HepG2 (cell line): Measurements from ENCODE around the gene INHBC. TPM values are rescaled to one million over a fixed set of nuclear protein-coding genes. Genes with fewer than 3 reads are reported as not detected.

Source experiments
- ATAC-seq: fragments of 200-7000 bp; cut with Tn5 transposase; 3 replicates; pipeline ENCODE4 v1.9.1; 2020; ENCODE audit warnings: mild to moderate bottlenecking, moderate library complexity
- BruUV-seq: library from RNA; stranded (reverse); fragments of 400-500 nt; replicated peaks from 2 replicates; lab custom pipeline; 2021; lab: Mats Ljungman, UMichigan
- CTCF ChIA-PET: fragments of 300-600 bp; formaldehyde crosslinking; extraction: SDS; loops from one replicate; lab custom pipeline; 2021; ENCODE audit warnings: low total read pairs, inconsistent platforms, low intra/inter-chr PET ratio; lab: Yijun Ruan, JAX
- POLR2A ChIA-PET: fragments of 350-600 bp; sonication (Branson Sonifier 250); formaldehyde crosslinking; loops from one replicate; lab custom pipeline; 2020; ENCODE audit warnings: antibody characterized with exemption, inconsistent platforms; lab: Yijun Ruan, JAX
- DNase-seq: peaks from one replicate; pipeline ENCODE4 v3.0.0-alpha.2; 2015; ENCODE audit warnings: low spot score
- FAIRE-seq: peaks from 3 replicates; lab custom pipeline; 2011; peaks lifted over from hg19 to GRCh38; lab: Jason Lieb, UNC
- H2AFZ ChIP-seq: one replicate; pipeline ENCODE4 v1.6.1; 2011; ENCODE audit warnings: low read length, inconsistent platforms
- H3K27ac ChIP-seq: fragments of 300-600 bp; 3 replicates; pipeline ENCODE4 v1.8.0; 2011; ENCODE audit warnings: mixed run types, mild to moderate bottlenecking, mixed read lengths, low read length, inconsistent platforms; ENCODE audit not compliant: insufficient read depth; ENCODE audit errors: extremely low read length
- H3K27me3 ChIP-seq, 2 experiments: fragments of 200-600 bp in 1 of 2; 2 replicates in 1 of 2; 3 replicates in 1 of 2; pipeline versions ENCODE4 v1.6.0 to v1.8.0; 2011; ENCODE audit warnings: low read length in 2 of 2, mild to moderate bottlenecking in 2 of 2, moderate library complexity in 2 of 2, inconsistent platforms in 1 of 2; ENCODE audit not compliant: insufficient read depth in 2 of 2, control insufficient read depth in 1 of 2
- H3K36me3 ChIP-seq, 2 experiments: fragments of 200-600 bp in 1 of 2; replicated peaks in 1 of 2; 2 replicates in 1 of 2; 3 replicates in 1 of 2; pipeline versions ENCODE4 v1.5.1 to v1.8.0; 2011; ENCODE audit warnings: low read length in 2 of 2, inconsistent platforms in 1 of 2; ENCODE audit not compliant: insufficient read depth in 2 of 2, control insufficient read depth in 1 of 2
- H3K4me1 ChIP-seq: 2 replicates; pipeline ENCODE4 v1.5.1; 2012; ENCODE audit warnings: low read length, inconsistent platforms; ENCODE audit not compliant: insufficient read depth
- H3K4me2 ChIP-seq: 2 replicates; pipeline ENCODE4 v1.6.0; 2011; ENCODE audit warnings: low read depth, low read length, inconsistent platforms
- H3K4me3 ChIP-seq, 3 experiments: fragments of 200-600 bp in 1 of 3; sonication (generic), shearing (Covaris generic) in 1 of 3; replicated peaks in 1 of 3; 2 replicates each; pipeline ENCODE4 v1.5.1; 2011 to 2016; ENCODE audit warnings: low read length in 3 of 3, inconsistent platforms in 2 of 3, low read depth in 2 of 3, mild to moderate bottlenecking in 2 of 3, control low read depth in 1 of 3, mixed read lengths in 1 of 3; ENCODE audit not compliant: insufficient read depth in 1 of 3
- H3K79me2 ChIP-seq: one replicate; pipeline ENCODE4 v1.6.1; 2011; ENCODE audit warnings: low read length, inconsistent platforms; ENCODE audit not compliant: insufficient read depth
- H3K9ac ChIP-seq: 2 replicates; pipeline ENCODE4 v1.6.0; 2011; ENCODE audit warnings: mild to moderate bottlenecking, low read depth, low read length, inconsistent platforms; ENCODE audit not compliant: insufficient read depth
- H3K9me3 ChIP-seq: 2 replicates; pipeline ENCODE4 v1.5.1; 2012; ENCODE audit warnings: mild to moderate bottlenecking, low read length
- H4K20me1 ChIP-seq: 2 replicates; pipeline ENCODE4 v1.6.0; 2011; ENCODE audit warnings: inconsistent platforms, mild to moderate bottlenecking, low read length, moderate library complexity; ENCODE audit not compliant: insufficient read depth
- CAMTA2 ChIP-seq: sonication (generic); formaldehyde crosslinking; IDR thresholded peaks from 2 replicates; pipeline ENCODE4 v1.4.0; 2020; ENCODE audit warnings: mild to moderate bottlenecking, missing genetic modification reagents, borderline replicate concordance
- ERF ChIP-seq: IDR thresholded peaks from 2 replicates; pipeline ENCODE4 v1.6.1; 2018; ENCODE audit warnings: missing biosample characterization, missing genetic modification reagents
- FIP1L1 ChIP-seq: fragments of 200-400 bp; formaldehyde crosslinking; IDR thresholded peaks from 2 replicates; pipeline ENCODE4 v1.6.1; 2018; ENCODE audit warnings: low read depth, mild to moderate bottlenecking, low read length, moderate library complexity, borderline replicate concordance; ENCODE audit not compliant: insufficient read depth
- IRF2 ChIP-seq: IDR thresholded peaks from 2 replicates; pipeline ENCODE4 v1.6.1; 2018; ENCODE audit warnings: missing genetic modification reagents, missing compliant biosample characterization
- KDM5B ChIP-seq: sonication (generic); formaldehyde crosslinking; IDR thresholded peaks from 2 replicates; pipeline ENCODE4 v1.4.0; 2020; ENCODE audit warnings: missing genetic modification reagents, mild to moderate bottlenecking, borderline replicate concordance
- MZF1 ChIP-seq: sonication (generic); formaldehyde crosslinking; IDR thresholded peaks from 2 replicates; pipeline ENCODE4 v1.8.1; 2023; ENCODE audit warnings: mild to moderate bottlenecking, missing genetic modification reagents, borderline replicate concordance
- PITX1 ChIP-seq: sonication (generic); formaldehyde crosslinking; IDR thresholded peaks from 2 replicates; pipeline ENCODE4 v1.5.1; 2020; ENCODE audit warnings: mild to moderate bottlenecking, missing genetic modification reagents
- RFX5 ChIP-seq: IDR thresholded peaks from 2 replicates; pipeline ENCODE4 v1.6.1; 2011; ENCODE audit warnings: low read depth, low read length, improper control_type of control experiment
- SOX5 ChIP-seq: IDR thresholded peaks from 2 replicates; pipeline ENCODE4 v1.6.1; 2016; ENCODE audit warnings: borderline replicate concordance
- SOX6 ChIP-seq, 2 experiments: fragments of 450-650 bp in 1 of 2; sonication (generic) in 1 of 2; formaldehyde crosslinking in 1 of 2; IDR thresholded peaks; 2 replicates each; pipeline versions ENCODE4 v1.4.0 to v1.6.1; 2017 to 2020; ENCODE audit warnings: antibody characterized with exemption in 1 of 2, mild to moderate bottlenecking in 1 of 2, missing genetic modification reagents in 1 of 2
- SP2 ChIP-seq: sonication (generic); formaldehyde crosslinking; IDR thresholded peaks from 2 replicates; pipeline ENCODE4 v1.5.1; 2020; ENCODE audit warnings: mild to moderate bottlenecking, missing genetic modification reagents
- SSRP1 ChIP-seq: IDR thresholded peaks from 2 replicates; pipeline ENCODE4 v1.6.1; 2016; ENCODE audit warnings: control low read depth
- TCF7L2 ChIP-seq: IDR thresholded peaks from 2 replicates; pipeline ENCODE4 v1.6.1; 2011; ENCODE audit warnings: mild to moderate bottlenecking, low read depth, low read length, moderate library complexity
- TEAD2 ChIP-seq: sonication (generic); formaldehyde crosslinking; IDR thresholded peaks from 2 replicates; pipeline ENCODE4 v1.9.0; 2021; ENCODE audit warnings: missing genetic modification reagents
- YEATS2 ChIP-seq: sonication (generic); formaldehyde crosslinking; IDR thresholded peaks from 2 replicates; pipeline ENCODE4 v1.4.0; 2020; ENCODE audit warnings: missing genetic modification reagents, borderline replicate concordance
- ZNF468 ChIP-seq: sonication (generic); formaldehyde crosslinking; IDR thresholded peaks from 2 replicates; pipeline ENCODE4 v1.8.0; 2022; ENCODE audit warnings: mild to moderate bottlenecking, moderate library complexity, missing genetic modification reagents
- ZNF615 ChIP-seq: sonication (generic); formaldehyde crosslinking; IDR thresholded peaks from 2 replicates; pipeline ENCODE4 v1.5.0; 2020; ENCODE audit warnings: mild to moderate bottlenecking, missing genetic modification reagents, borderline replicate concordance
- ZNF839 ChIP-seq: sonication (generic); formaldehyde crosslinking; IDR thresholded peaks from 2 replicates; pipeline ENCODE4 v1.4.0; 2020; ENCODE audit warnings: missing genetic modification reagents, mild to moderate bottlenecking, borderline replicate concordance
- WGBS: methylation state at CpG from one replicate; pipeline ENCODE4 v1.1.6; 2017; ENCODE audit warnings: low lambda C conversion rate; 5-methylcytosine and 5-hydroxymethylcytosine counted together
- in situ Hi-C: cut with HindIII; loops from 2 replicates; pipeline ENCODE4 v1.10.0; 2017; ENCODE audit warnings: low pct_unique_long_range_greater_than_20kb; ENCODE audit not compliant: extremely low pct_ligation_motif_present
- intact Hi-C: fragments of 100-400 bp; cut with micrococcal nuclease; formaldehyde crosslinking; loops from one replicate; pipeline ENCODE4 v1.10.0; 2022; ENCODE audit not compliant: unreplicated experiment
- polyA plus RNA-seq, 8 experiments: library from polyadenylated mRNA; depleted of rRNA in 3 of 8; stranded (reverse) in 7 of 8; unstranded in 1 of 8; fragments of >200 nt; fragmentation: Illumina TruSeq in 4 of 8; extraction: Trizol in 4 of 8; gene quantifications; 2 replicates each; pipeline versions ENCODE4 v1.2.1 to v1.2.3, GENCODE V29; 2011 to 2016; ENCODE audit warnings: low read depth in 4 of 8, missing spikeins in 1 of 8, mixed read lengths in 1 of 8; ENCODE audit not compliant: insufficient read depth in 1 of 8
- total RNA-seq, 5 experiments: library from RNA; depleted of rRNA; stranded (reverse); fragments of >200 nt; fragmentation: Illumina TruSeq; extraction: Trizol; gene quantifications; 2 replicates each; pipeline ENCODE4 v1.2.3, GENCODE V29; 2016; ENCODE audit warnings: low read depth in 1 of 5
- TF ChIP-seq, protein P1 (sequence below): sonication (generic); formaldehyde crosslinking; IDR thresholded peaks from 2 replicates; pipeline ENCODE4 v1.4.0; 2020; ENCODE audit warnings: missing genetic modification reagents, borderline replicate concordance
- TF ChIP-seq, protein P2 (sequence below): sonication (generic); formaldehyde crosslinking; IDR thresholded peaks from 2 replicates; pipeline ENCODE4 v1.5.1; 2020; ENCODE audit warnings: mild to moderate bottlenecking, missing genetic modification reagents, borderline replicate concordance

Gene INHBC
- total and polyA plus RNA-seq, 2 of the 13 experiments (the other 11 are each of a cell fraction or from before 2014, with no cell fraction given), result 1.8 to 13.8 TPM

DNA sequence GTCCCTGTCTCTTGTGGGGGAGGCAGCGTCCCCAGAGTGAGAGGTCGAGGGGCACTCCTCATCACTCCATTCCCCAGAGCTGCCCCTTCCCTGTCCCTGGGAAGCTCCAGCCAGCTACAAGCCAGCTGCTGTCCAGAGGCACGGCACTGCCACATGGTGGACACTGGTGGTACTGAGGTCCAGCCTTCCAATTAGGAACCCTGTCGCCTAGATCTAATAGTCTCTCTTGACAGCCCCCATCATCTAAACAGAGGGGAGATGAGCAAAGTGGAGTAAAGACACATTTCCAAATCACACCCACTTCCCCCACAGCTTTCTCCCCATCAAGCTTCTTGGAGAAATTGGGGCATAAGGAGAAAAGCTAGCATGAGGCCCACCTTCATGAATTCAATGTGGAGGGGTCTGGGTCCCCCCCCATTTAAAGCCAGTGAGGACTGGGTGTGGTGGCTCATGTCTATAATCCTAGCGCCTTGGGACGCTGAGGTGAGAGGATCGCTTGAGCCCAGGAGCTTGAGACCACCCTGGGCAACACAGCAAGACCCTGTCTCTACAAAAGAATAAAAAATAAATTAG lies 18.4 kb downstream of the INHBC start:
- Histone ChIP-seq H3K79me2 (peaks cover 15% of the 10 kb centered on the region), H3K27ac (no peak overlapping the region), H3K9me3 (no peaks in the 10 kb centered on the region), H3K27me3 (no peaks in the 10 kb centered on the region; a peak in 1 of 5 replicates), H3K4me2 (peak overlapping the region; percentile 80), H3K4me1 (peaks cover 81% of the 10 kb centered on the region), H3K9ac (no peak overlapping the region), H3K36me3 (no peaks in the 10 kb centered on the region), H4K20me1 (no peaks in the 10 kb centered on the region), H3K4me3 (0 out of 6 replicates have a peak overlapping the region, but pooled peaks of 1 of the 3 experiments have one; percentile 3), H2AFZ (no peak overlapping the region)
- in situ Hi-C loops, result loop anchor here (5.0 kb wide), 1 partner anchor 146 kb away; no protein-coding TSS in a partner anchor
- no TSS peak for BruUV-seq
- WGBS, result 24% methylated on average over 4 of the region's 7 CpGs
- CTCF ChIA-PET, result interaction anchor here (0.8 to 6.1 kb wide), 2 partner anchors 85 to 145 kb away, joined by 4 to 66 read pairs; no protein-coding TSS in a partner anchor
- POLR2A ChIA-PET, result interaction anchor here (0.8 to 6.4 kb wide), 9 partner anchors 11 to 145 kb away, joined by 3 to 99 read pairs (median 7); partner anchors contain the start of genes INHBC and R3HDM2
- intact Hi-C loops, result loop anchor here (1.0 to 10.0 kb wide), 5 partner anchors 18 to 698 kb away; partner anchors contain the start of gene PRIM1
- peak; percentile 29 for ATAC-seq
- FAIRE-seq, result peak; percentile 83
- DNase-seq, result peak; percentile 73
- no peak for TF ChIP-seq TCF7L2
- TF ChIP-seq, protein P1, sequence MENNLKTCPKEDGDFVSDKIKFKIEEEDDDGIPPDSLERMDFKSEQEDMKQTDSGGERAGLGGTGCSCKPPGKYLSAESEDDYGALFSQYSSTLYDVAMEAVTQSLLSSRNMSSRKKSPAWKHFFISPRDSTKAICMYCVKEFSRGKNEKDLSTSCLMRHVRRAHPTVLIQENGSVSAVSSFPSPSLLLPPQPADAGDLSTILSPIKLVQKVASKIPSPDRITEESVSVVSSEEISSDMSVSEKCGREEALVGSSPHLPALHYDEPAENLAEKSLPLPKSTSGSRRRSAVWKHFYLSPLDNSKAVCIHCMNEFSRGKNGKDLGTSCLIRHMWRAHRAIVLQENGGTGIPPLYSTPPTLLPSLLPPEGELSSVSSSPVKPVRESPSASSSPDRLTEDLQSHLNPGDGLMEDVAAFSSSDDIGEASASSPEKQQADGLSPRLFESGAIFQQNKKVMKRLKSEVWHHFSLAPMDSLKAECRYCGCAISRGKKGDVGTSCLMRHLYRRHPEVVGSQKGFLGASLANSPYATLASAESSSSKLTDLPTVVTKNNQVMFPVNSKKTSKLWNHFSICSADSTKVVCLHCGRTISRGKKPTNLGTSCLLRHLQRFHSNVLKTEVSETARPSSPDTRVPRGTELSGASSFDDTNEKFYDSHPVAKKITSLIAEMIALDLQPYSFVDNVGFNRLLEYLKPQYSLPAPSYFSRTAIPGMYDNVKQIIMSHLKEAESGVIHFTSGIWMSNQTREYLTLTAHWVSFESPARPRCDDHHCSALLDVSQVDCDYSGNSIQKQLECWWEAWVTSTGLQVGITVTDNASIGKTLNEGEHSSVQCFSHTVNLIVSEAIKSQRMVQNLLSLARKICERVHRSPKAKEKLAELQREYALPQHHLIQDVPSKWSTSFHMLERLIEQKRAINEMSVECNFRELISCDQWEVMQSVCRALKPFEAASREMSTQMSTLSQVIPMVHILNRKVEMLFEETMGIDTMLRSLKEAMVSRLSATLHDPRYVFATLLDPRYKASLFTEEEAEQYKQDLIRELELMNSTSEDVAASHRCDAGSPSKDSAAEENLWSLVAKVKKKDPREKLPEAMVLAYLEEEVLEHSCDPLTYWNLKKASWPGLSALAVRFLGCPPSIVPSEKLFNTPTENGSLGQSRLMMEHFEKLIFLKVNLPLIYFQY (CRISPR knock-in tag), result no peak
- TF ChIP-seq PITX1 (CRISPR knock-in tag), result 0 out of 2 replicates have a peak, but pooled peaks have one; percentile 35
- no peak for TF ChIP-seq ZNF839 (CRISPR knock-in tag)
- TF ChIP-seq TEAD2 (CRISPR knock-in tag), result no peak
- TF ChIP-seq ZNF468 (CRISPR knock-in tag), result no peak
- 0 out of 2 replicates have a peak, but pooled peaks have one; percentile 20 for TF ChIP-seq SOX5 (CRISPR knock-in tag)
- TF ChIP-seq, protein P2, sequence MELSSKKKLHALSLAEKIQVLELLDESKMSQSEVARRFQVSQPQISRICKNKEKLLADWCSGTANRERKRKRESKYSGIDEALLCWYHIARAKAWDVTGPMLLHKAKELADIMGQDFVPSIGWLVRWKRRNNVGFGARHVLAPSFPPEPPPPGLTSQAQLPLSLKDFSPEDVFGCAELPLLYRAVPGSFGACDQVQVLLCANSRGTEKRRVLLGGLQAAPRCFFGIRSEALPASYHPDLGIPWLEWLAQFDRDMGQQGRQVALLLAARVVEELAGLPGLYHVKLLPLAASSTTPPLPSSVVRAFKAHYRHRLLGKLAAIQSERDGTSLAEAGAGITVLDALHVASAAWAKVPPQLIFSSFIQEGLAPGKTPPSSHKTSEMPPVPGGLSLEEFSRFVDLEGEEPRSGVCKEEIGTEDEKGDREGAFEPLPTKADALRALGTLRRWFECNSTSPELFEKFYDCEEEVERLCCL (CRISPR knock-in tag), result no peak
- TF ChIP-seq ERF, result no peak
- TF ChIP-seq SP2, result no peak
- peak; percentile 59 for TF ChIP-seq IRF2 (CRISPR knock-in tag)
- TF ChIP-seq FIP1L1, result no peak
- no peak for TF ChIP-seq ZNF615 (CRISPR knock-in tag)
- TF ChIP-seq CAMTA2 (CRISPR knock-in tag), result no peak
- no peak for TF ChIP-seq SOX6 (IDR thresholded peaks at IDR 0.05)
- 0 out of 2 replicates have a peak, but pooled peaks have one; percentile 46 for TF ChIP-seq SOX6 (CRISPR knock-in tag; IDR thresholded peaks at IDR 0.05)
- TF ChIP-seq YEATS2, result peak; percentile 31; the same call in 1 of the 2 replicates
- no peak for TF ChIP-seq MZF1 (CRISPR knock-in tag)
- no peak for TF ChIP-seq SSRP1
- 0 out of 2 replicates have a peak, but pooled peaks have one; percentile 52 for TF ChIP-seq KDM5B (CRISPR knock-in tag)
- TF ChIP-seq RFX5, result no peak
